SJSA1 (cell line): ENCODE data around the gene CEP112. TPM values are rescaled to one million over a fixed set of nuclear protein-coding genes. Genes with fewer than 3 reads are reported as not detected.

Source experiments
- DNase-seq, 2 experiments: peaks; one replicate each; pipeline ENCODE4 v3.0.0-alpha.2; 2015 to 2020; ENCODE audit warnings: low spot score in 2 of 2, low read depth in 1 of 2
- H3K27ac ChIP-seq: fragments of 250-450 bp; sonication (Bioruptor Pico); 2 replicates; pipeline ENCODE4 v1.5.1; 2020; ENCODE audit warnings: mild to moderate bottlenecking, moderate library complexity
- H3K27me3 ChIP-seq: fragments of 250-450 bp; sonication (Bioruptor Pico); replicated peaks from 2 replicates; pipeline ENCODE4 v1.5.1; 2020; ENCODE audit warnings: mild to moderate bottlenecking, moderate library complexity
- H3K36me3 ChIP-seq: fragments of 250-450 bp; sonication (Bioruptor Pico); 2 replicates; pipeline ENCODE4 v1.5.1; 2020; ENCODE audit warnings: mild to moderate bottlenecking
- H3K4me1 ChIP-seq: fragments of 250-450 bp; sonication (Bioruptor Pico); replicated peaks from 2 replicates; pipeline ENCODE4 v1.6.1; 2021; ENCODE audit warnings: mild to moderate bottlenecking
- H3K4me3 ChIP-seq: fragments of 250-450 bp; sonication (Bioruptor Pico); 2 replicates; pipeline ENCODE4 v1.5.1; 2020; ENCODE audit warnings: mild to moderate bottlenecking
- H3K9me3 ChIP-seq: fragments of 250-450 bp; sonication (Bioruptor Pico); replicated peaks from 2 replicates; pipeline ENCODE4 v1.5.1; 2020; ENCODE audit warnings: mild to moderate bottlenecking
- total RNA-seq: library from RNA; depleted of rRNA; stranded (reverse); fragments of >200 nt; shearing (Covaris generic); gene quantifications from 2 replicates; pipeline ENCODE4 v1.2.3, GENCODE V29; 2014

The CEP112 gene
- total RNA-seq, 1 experiment from 2014 or later = 9.6 TPM

DNA sequence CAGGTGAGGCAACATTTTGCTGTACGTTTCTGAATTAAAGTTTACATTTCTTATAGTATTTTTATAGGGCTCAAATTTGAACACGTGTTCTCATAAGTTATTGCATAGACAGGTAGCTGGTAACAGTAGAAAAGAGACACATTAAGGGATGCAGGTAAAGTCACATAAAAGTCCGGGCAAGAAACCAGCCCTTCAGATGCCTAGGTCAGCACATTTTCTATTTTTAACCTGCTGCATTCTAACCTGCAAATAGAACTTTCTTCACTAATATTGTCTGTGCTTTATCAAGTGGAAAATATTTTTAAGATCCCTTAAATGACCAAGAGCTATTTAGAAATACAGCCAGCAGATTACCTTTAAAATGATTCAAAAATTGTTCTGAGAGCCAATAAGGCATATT, 323.1 kb downstream of the CEP112 start:
- Histone ChIP-seq H3K4me3 (no peak overlapping the region), H3K27me3 (no peaks in the 10 kb centered on the region; the same call in 1 of the 2 replicates), H3K36me3 (no peaks in the 10 kb centered on the region), H3K27ac (no peak overlapping the region), H3K9me3 (no peaks in the 10 kb centered on the region), H3K4me1 (no peaks in the 10 kb centered on the region)
- no peak for DNase-seq

DNA sequence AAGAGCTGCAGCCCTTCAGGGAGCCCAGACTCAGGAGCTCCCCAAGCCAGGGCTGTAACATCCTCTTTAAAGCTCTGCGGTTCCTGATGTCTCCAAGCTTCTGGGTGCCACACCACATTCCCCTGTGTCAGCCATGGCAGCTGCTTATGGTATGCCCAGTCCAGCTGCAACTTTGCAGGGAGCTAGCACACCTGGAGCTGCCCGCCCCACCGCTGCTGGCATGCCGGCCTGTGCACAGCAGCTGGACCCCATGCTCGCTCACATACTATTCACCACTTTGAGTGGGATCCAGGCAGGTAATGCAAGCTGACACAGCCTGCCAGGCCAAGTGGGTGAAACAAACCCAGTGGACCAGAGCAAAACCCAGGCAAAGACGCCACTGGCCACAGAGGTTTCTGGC, 324.9 kb downstream of the CEP112 start:
- H3K9me3 ChIP-seq = no peaks in the 10 kb centered on the region
- no peaks in the 10 kb centered on the region for H3K4me1 ChIP-seq
- no peak for DNase-seq
- no peaks in the 10 kb centered on the region; the same call in 1 of the 2 replicates for H3K27me3 ChIP-seq
- H3K27ac ChIP-seq = no peak overlapping the region
- no peak overlapping the region for H3K4me3 ChIP-seq
- H3K36me3 ChIP-seq = no peaks in the 10 kb centered on the region

DNA sequence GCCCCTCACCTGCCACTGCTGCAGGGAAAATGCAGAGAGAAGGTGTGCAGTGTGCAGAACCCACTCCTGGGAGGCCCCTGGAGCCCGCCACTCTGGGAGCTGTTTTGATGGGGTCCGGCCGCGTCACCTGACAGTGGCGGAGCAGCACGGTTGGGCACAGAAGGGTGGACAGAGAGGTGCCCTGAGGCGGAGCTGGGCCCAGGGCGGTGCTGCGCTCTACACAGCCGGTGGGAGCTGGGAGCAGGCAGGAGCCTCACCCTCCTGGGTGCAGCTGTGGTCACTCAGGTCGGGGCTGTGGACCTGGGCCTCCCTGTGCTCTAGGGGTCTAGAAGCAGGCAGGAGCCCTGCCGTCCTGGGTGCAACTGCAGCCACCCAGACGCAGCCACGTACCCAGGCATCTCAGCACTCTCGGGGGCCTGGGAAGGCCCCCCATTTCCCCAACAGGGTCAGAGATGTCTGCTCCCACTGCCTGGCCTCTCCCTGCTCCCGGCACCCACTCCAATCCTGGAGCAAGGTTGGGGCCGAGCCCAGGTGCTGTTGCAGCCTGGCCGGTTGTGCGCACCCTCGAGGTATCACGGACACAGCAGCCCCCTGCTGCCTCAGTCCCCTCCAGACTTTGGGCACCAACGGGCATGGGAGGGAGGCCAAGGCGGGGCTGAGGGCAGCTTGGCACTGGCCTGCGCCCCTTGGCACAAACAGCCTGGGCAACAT, 326.1 kb downstream of the CEP112 start:
- Histone ChIP-seq H3K27ac (no peak overlapping the region), H3K4me3 (no peak overlapping the region), H3K4me1 (no peaks in the 10 kb centered on the region), H3K27me3 (no peaks in the 10 kb centered on the region; the same call in 1 of the 2 replicates), H3K36me3 (no peaks in the 10 kb centered on the region), H3K9me3 (no peaks in the 10 kb centered on the region)
- DNase-seq = no peak

DNA sequence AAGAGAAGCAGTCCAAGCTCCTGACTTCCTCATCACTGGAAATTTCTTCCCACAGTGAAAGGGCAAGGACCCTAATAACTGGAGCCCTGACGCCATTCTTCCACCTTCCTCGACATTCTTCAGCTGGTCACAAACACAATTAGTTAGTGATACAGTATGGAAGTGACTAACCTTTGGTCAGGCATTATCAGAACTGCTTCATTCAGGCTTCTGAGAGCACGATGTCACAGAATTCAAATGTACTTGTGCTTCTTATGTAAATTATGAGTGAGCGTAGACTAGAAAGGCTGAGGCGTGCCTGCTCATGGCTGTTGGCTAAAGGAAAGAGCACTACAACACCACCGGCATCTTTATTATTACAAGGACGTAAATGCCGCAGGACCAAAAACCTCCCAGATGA, 327.5 kb downstream of the CEP112 start:
- DNase-seq = no peak
- H3K27me3 ChIP-seq = no peaks in the 10 kb centered on the region; the same call in 1 of the 2 replicates
- H3K36me3 ChIP-seq = no peaks in the 10 kb centered on the region
- no peaks in the 10 kb centered on the region for H3K4me1 ChIP-seq
- H3K27ac ChIP-seq = no peak overlapping the region
- H3K4me3 ChIP-seq = no peak overlapping the region
- no peaks in the 10 kb centered on the region for H3K9me3 ChIP-seq

DNA sequence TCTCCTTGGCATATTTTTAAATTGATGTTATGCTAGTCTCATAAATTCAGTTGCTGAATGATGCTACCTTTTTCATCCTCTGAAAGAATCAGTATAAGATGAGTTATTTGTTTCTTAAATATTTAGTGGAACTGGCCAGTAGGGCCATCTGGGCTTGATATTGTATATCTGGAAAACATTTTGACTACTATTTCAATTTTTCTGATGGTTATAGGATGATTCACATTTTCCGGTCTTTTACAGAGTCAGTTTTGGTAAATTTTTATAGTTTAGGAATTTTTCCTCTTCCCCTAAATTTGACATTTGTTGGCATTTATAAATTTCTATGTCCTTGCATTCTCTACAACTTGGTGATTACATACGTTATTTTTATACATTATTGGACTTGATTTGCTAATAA, 334.2 kb downstream of the CEP112 start:
- no peak for DNase-seq
- H3K27me3 ChIP-seq = no peaks in the 10 kb centered on the region
- no peaks in the 10 kb centered on the region for H3K9me3 ChIP-seq
- no peaks in the 10 kb centered on the region for H3K36me3 ChIP-seq
- no peaks in the 10 kb centered on the region for H3K4me1 ChIP-seq
- no peak overlapping the region for H3K27ac ChIP-seq
- no peak overlapping the region for H3K4me3 ChIP-seq

DNA sequence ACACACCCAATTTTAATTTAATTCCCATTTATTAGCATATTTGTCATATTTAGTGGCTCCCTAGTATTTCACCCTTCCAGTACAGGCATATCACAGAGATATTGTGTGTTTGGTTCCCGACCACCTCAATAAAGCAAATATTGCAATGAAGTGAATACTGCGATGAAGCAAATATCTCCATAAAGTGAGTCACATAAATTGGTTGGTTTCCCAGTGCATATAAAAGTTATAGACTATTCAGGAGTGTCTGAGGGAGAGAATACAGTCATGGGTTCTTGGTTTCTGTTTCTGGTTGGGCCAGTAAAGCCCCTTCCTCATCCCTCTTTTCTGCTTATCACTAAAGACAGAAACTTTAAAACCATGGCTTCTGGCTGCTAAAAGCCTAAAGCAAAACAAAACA, 335.1 kb downstream of the CEP112 start:
- Histone ChIP-seq H3K27me3 (no peaks in the 10 kb centered on the region), H3K27ac (no peak overlapping the region), H3K9me3 (no peaks in the 10 kb centered on the region), H3K36me3 (no peaks in the 10 kb centered on the region), H3K4me1 (no peaks in the 10 kb centered on the region), H3K4me3 (no peak overlapping the region)
- no peak for DNase-seq

DNA sequence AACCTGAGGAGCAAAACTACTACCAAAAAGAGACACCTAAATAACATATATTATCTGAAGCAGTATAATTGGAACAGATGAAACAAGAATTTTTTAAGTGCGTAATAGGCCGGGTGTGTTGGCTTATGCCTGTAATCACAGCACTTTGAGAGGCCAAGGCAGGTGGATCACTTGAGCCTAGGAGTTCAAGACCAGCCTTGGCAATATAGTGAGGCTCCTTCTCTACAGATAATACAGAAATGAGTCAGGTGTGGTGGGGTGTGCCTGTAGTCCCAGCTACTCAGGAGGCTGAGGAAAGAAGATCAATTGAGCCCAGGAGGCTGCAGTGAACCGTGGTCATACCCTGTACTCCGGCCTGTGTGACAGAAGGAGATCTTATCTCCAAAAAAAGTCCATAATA, 336.3 kb downstream of the CEP112 start:
- no peaks in the 10 kb centered on the region for H3K4me1 ChIP-seq
- H3K27ac ChIP-seq = no peak overlapping the region
- no peak for DNase-seq
- no peak overlapping the region for H3K4me3 ChIP-seq
- no peaks in the 10 kb centered on the region for H3K36me3 ChIP-seq
- no peaks in the 10 kb centered on the region for H3K27me3 ChIP-seq
- no peaks in the 10 kb centered on the region for H3K9me3 ChIP-seq

DNA sequence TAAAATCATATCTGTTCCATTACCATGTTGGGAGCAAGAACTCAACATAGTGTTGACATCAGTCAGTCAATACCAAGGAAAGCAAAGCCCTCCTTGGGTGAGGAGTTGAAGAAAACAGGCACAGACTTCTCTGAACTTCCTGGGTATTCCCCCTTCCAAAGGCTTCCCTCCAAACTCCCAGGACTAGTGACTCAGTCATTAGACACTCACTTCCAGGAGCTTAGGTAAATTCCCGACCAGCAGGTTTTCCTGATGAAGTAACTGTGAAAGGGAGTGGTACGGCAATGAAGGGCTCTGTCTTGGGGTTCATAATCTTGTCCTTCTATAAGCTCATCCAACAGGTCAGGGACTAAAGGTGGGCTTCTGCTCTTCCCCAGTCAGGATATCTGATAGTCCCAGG, 336.7 kb downstream of the CEP112 start:
- H3K36me3 ChIP-seq = no peaks in the 10 kb centered on the region
- no peak for DNase-seq
- H3K4me1 ChIP-seq = no peaks in the 10 kb centered on the region
- no peak overlapping the region for H3K4me3 ChIP-seq
- H3K9me3 ChIP-seq = no peaks in the 10 kb centered on the region
- H3K27ac ChIP-seq = no peak overlapping the region
- no peaks in the 10 kb centered on the region for H3K27me3 ChIP-seq

DNA sequence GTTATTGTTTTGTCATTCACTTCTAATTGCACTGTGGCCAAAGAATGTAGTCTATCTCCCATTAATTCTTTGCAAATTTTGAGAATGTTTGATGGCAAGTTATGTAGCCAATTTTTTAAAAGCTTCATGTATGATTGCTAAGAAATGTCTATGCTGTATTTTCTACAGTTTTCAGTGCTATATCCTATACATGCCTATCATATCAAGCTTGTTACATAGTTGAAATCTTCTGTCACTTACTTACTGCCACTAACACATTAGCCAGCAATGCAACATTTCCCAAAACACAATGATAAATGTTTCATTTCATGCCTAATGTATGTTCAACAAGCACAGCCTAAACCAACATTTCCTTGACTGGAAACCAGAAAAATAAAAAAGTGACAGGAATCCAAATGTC, 338.1 kb downstream of the CEP112 start:
- no peak for DNase-seq
- no peaks in the 10 kb centered on the region for H3K36me3 ChIP-seq

DNA sequence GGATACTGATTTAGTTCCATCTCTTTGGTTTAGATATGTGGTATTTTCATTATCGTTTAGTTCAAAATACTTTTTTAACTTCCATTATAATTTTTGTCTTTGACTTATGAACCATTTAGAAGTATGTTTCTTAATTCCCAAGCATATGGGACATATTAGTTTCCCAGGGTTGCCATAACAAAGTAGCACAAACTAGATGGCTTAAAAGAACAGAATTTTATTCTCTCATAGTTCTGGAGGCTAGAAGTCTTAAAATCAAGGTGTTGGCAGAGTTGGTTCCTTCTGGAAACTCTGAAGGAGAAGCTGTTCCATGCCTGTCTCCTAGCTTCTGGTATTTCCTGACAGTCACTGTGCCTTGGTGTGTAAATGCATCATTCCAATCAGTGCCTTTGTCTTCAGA, 339.0 kb downstream of the CEP112 start:
- no peaks in the 10 kb centered on the region for H3K27me3 ChIP-seq
- H3K4me3 ChIP-seq = no peak overlapping the region
- no peak for DNase-seq
- H3K36me3 ChIP-seq = no peaks in the 10 kb centered on the region
- no peaks in the 10 kb centered on the region for H3K9me3 ChIP-seq
- no peak overlapping the region for H3K27ac ChIP-seq
- H3K4me1 ChIP-seq = no peaks in the 10 kb centered on the region

More for the DNA sequence above, 338.1 kb downstream of the CEP112 start:
- Histone ChIP-seq H3K4me1 (no peaks in the 10 kb centered on the region), H3K27me3 (no peaks in the 10 kb centered on the region), H3K4me3 (no peak overlapping the region), H3K27ac (no peak overlapping the region), H3K9me3 (no peaks in the 10 kb centered on the region)

DNA sequence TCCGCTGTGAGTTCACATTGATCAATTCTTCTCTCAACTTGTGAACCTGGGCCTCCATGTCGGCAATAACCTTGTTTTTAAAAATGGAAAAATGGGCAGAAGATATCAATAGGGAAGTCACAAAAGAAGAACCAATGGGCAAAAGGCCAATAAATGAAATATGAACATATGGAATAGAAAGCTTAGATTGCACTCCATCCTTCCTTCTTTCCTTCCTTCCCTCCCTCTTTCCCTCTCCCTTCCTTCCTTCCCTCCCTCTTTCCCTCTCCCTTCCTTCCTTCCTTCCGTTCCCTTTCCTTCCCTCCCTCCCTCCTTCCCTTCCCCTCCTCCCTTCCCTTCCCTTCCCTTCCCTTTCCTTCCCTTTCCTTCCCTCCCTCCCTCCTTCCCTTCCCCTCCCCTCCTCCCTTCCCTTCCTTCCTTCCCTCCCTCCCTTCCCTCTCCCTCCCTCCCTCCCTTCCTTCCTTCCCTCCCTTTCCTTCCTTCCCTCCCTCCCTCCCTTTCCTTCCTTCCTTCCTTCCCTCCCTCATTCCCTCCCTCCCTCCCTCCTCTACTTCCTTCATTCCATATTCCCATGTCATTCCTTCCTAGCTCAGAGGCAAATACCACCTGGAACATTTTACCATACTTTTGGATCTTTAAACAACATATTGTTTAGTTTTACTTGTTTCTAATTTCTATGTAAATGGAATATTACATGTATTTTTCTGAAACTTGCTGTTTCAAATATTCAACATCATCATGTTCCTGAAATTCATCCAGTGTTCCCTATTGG, 339.8 kb downstream of the CEP112 start:
- no peak for DNase-seq
- Histone ChIP-seq H3K4me3 (no peak overlapping the region), H3K27me3 (no peaks in the 10 kb centered on the region), H3K27ac (no peak overlapping the region), H3K36me3 (no peaks in the 10 kb centered on the region), H3K4me1 (no peaks in the 10 kb centered on the region), H3K9me3 (no peaks in the 10 kb centered on the region)

DNA sequence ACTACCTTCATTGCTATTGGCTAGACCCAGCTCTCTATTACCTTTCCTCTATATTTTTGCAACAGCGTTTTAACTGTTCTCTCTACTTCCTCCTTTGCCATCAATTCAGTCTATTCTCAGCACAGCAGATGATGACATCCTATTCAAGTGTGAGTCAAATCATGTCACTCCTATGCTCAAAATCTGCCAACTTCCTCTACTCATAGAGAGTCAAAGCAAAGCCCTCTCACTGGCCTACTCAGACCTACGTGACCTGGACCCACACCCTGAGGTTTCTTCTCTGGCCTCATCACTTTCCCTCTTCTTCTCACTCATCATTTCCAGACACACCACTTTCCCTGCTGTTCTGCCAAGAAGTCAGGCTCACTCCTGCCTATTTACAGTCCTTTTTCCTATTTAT, 341.4 kb downstream of the CEP112 start:
- no peaks in the 10 kb centered on the region for H3K36me3 ChIP-seq
- no peaks in the 10 kb centered on the region for H3K9me3 ChIP-seq
- H3K27me3 ChIP-seq = no peaks in the 10 kb centered on the region
- no peaks in the 10 kb centered on the region for H3K4me1 ChIP-seq
- DNase-seq = no peak
- H3K27ac ChIP-seq = no peak overlapping the region
- no peak overlapping the region for H3K4me3 ChIP-seq

DNA sequence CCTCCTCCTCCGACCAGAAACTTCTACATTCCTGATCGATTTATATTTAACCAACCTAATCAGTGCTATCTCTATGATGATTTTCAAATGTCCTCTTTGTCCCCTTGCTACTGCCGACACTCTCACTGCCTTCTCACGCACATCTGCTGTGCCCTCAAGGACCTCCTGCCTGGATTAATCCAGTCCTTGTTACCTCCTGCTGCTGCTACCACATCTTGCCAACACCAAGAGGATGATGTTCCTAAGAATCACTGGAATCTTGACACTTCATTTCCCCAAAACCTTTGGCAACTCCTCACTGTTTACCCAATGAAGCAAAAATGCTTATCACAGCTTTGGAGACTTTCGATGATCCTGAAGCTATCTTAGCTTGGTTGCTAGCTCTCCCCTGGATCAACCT, 343.2 kb downstream of the CEP112 start:
- no peak overlapping the region for H3K4me3 ChIP-seq

DNA sequence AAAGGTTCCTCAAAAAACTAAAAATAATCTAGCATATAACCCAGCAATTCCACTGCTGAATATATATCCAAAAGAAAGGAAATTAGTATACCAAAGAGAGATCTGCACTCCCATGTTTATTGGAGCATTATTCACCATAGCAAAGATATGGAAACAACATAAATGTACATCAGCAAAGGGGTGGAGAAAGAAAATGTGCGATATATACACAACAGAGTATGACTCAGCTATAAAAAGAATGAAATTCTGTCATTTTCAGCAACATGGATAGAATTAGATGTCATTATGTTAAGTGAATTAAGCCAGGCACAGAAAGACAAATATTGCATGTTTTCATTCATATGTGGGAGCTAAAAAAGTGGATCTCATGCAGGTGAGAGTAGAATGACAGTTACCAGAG, 350.8 kb downstream of the CEP112 start:
- H3K9me3 ChIP-seq = no peaks in the 10 kb centered on the region; the same call in 1 of the 2 replicates
- H3K4me3 ChIP-seq = no peak overlapping the region
- no peak overlapping the region for H3K27ac ChIP-seq
- no peaks in the 10 kb centered on the region for H3K27me3 ChIP-seq
- DNase-seq = no peak
- no peaks in the 10 kb centered on the region for H3K36me3 ChIP-seq
- H3K4me1 ChIP-seq = no peaks in the 10 kb centered on the region

More for the DNA sequence above, 343.2 kb downstream of the CEP112 start:
- no peaks in the 10 kb centered on the region for H3K27me3 ChIP-seq
- no peak for DNase-seq
- no peaks in the 10 kb centered on the region for H3K4me1 ChIP-seq
- no peaks in the 10 kb centered on the region for H3K9me3 ChIP-seq
- no peaks in the 10 kb centered on the region for H3K36me3 ChIP-seq
- no peak overlapping the region for H3K27ac ChIP-seq
